K562 (cell line): Measurements from ENCODE around the gene HHATL. TPM values are rescaled to one million over a fixed set of nuclear protein-coding genes. Genes with fewer than 3 reads are reported as not detected.

Experiments
- ADNP ChIP-seq: fragments of 200-800 bp; sonication (Bioruptor generic); IDR thresholded peaks from 2 replicates; pipeline ENCODE4 v1.6.1; 2016; ENCODE audit warnings: missing genetic modification characterization, missing compliant biosample characterization
- ARID1B ChIP-seq: fragments of 450-650 bp; IDR thresholded peaks from 2 replicates; pipeline ENCODE4 v1.6.1; 2016; ENCODE audit warnings: antibody characterized with exemption, mild to moderate bottlenecking, inconsistent platforms
- BRD9 ChIP-seq: fragments of 450-650 bp; IDR thresholded peaks from 2 replicates; pipeline ENCODE4 v1.6.1; 2018; ENCODE audit warnings: low read depth; ENCODE audit not compliant: partially characterized antibody
- CAMTA2 ChIP-seq: fragments of 250-450 bp; sonication (Bioruptor Pico); conservative IDR thresholded peaks from 2 replicates; pipeline ENCODE4 v1.5.1; 2022
- HDAC2 ChIP-seq: fragments of 450-650 bp; IDR thresholded peaks from 2 replicates; pipeline ENCODE4 v1.6.1; 2016; ENCODE audit warnings: mild to moderate bottlenecking
- HMG20B ChIP-seq: fragments of 250-450 bp; sonication (Bioruptor Pico); IDR thresholded peaks from 2 replicates; pipeline ENCODE4 v1.5.0; 2021; ENCODE audit warnings: mild to moderate bottlenecking
- SIRT6 ChIP-seq: IDR thresholded peaks from one replicate; pipeline ENCODE4 v1.6.1; 2012; ENCODE audit warnings: low read depth, mild to moderate bottlenecking, control low read depth, inconsistent platforms, low read length, moderate library complexity
- SRF ChIP-seq, 2 experiments: fragments of 250-450, 450-650 bp in 1 of 2; sonication (Bioruptor Pico) in 1 of 2; sonication (generic) in 1 of 2; formaldehyde crosslinking; IDR thresholded peaks; 2 replicates each; pipeline versions ENCODE4 v1.5.0 to v1.5.1; 2020 to 2022; ENCODE audit warnings: mild to moderate bottlenecking in 1 of 2, missing genetic modification reagents in 1 of 2
- TCF7L2 ChIP-seq: fragments of 150-350 bp; IDR thresholded peaks from 2 replicates; pipeline ENCODE4 v1.6.1; 2016; ENCODE audit warnings: low read depth, mild to moderate bottlenecking, low read length, moderate library complexity
- TGIF2 ChIP-seq: sonication (generic); formaldehyde crosslinking; IDR thresholded peaks from 2 replicates; pipeline ENCODE4 v1.8.1; 2022; ENCODE audit warnings: mild to moderate bottlenecking, missing genetic modification reagents, moderate library complexity
- ZC3H11A ChIP-seq: IDR thresholded peaks from 2 replicates; pipeline ENCODE4 v1.6.1; 2012; ENCODE audit warnings: low read depth, low read length, improper control_type of control experiment
- polyA plus RNA-seq, 8 experiments: library from polyadenylated mRNA; depleted of rRNA in 4 of 8; stranded (reverse) in 5 of 8; unstranded in 3 of 8; fragments of >200 nt; fragmentation: Nextera tagmentation in 2 of 8; fragmentation: Illumina TruSeq in 1 of 8; extraction: Ambion mirVana in 2 of 8; extraction: Trizol in 1 of 8; gene quantifications; 2 replicates each; pipeline versions ENCODE4 v1.2.1 to v1.2.3, GENCODE V29; 2011 to 2014; ENCODE audit warnings: inconsistent platforms in 1 of 8, missing spikeins in 1 of 8
- total RNA-seq, 7 experiments: library from RNA; depleted of rRNA in 6 of 7; stranded (reverse); fragments of >200 nt in 6 of 7; fragmentation: Illumina TruSeq in 2 of 7; extraction: Trizol in 2 of 7; gene quantifications; 2 replicates each; pipeline versions ENCODE4 v1.2.1 to v1.2.3, GENCODE V29; 2011 to 2021; ENCODE audit warnings: low replicate concordance in 1 of 7
- TF ChIP-seq, protein P1 (sequence below): fragments of 450-650 bp; IDR thresholded peaks from 2 replicates; pipeline ENCODE4 v1.6.1; 2017; ENCODE audit warnings: antibody characterized with exemption, mild to moderate bottlenecking
- TF ChIP-seq, protein P2 (sequence below): fragments of 250-450 bp; sonication (Bioruptor Pico); IDR thresholded peaks from 2 replicates; pipeline ENCODE4 v1.4.0; 2020; ENCODE audit warnings: mild to moderate bottlenecking, moderate library complexity
- TF ChIP-seq, protein P3 (sequence below): fragments of 250-450 bp; sonication (Bioruptor Pico); IDR thresholded peaks from 2 replicates; pipeline ENCODE4 v1.4.0; 2020
- TF ChIP-seq, protein P4 (sequence below), 2 experiments: fragments of 200-800 bp in 1 of 2; sonication (Bioruptor generic) in 1 of 2; sonication (generic) in 1 of 2; formaldehyde crosslinking in 1 of 2; IDR thresholded peaks in 1 of 2; conservative IDR thresholded peaks in 1 of 2; 2 replicates each; pipeline versions ENCODE4 v1.5.0 to v1.6.1; 2016 to 2020; ENCODE audit warnings: missing compliant biosample characterization in 1 of 2, missing genetic modification characterization in 1 of 2, missing genetic modification reagents in 1 of 2

Gene HHATL
- total and polyA plus RNA-seq, 9 of the 15 experiments (the other 6 are each of a cell fraction or from before 2014, with no cell fraction given): not detected

DNA sequence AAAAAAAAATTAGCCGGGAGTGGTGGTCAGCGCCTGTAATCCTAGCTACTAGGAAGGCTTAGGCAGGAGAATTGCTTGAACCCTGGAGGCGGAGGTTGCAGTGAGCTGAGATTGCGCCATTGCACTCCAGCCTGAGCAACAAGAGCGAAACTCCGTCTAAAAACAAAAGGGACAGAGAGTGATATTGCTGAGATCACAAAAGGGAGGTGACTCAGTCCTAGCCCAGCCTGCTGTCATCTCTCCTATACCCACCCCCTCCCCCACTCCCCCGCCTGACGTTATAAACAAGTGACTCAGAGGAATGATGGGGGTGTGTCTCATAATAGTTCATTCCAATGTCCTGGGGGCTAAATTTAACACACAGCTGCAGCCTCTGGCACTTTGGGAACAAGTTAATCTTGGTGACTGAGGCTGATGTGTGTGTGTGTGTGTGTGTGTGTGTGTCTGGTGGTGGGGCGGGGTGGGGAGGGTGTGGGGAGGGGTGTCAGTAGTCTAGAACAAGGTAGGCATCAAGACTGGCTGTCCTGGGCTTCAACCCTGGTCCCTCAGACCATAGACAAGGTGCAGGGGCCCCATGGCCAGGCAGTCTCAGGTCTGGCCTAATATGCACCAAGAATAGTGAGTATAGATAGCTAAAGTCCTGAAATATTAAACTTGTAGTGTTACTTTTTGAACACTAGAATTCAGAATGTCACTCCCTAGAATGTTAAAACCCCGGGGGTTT, 18.6 kb downstream of the HHATL start (continued):
- TF ChIP-seq, protein P1, sequence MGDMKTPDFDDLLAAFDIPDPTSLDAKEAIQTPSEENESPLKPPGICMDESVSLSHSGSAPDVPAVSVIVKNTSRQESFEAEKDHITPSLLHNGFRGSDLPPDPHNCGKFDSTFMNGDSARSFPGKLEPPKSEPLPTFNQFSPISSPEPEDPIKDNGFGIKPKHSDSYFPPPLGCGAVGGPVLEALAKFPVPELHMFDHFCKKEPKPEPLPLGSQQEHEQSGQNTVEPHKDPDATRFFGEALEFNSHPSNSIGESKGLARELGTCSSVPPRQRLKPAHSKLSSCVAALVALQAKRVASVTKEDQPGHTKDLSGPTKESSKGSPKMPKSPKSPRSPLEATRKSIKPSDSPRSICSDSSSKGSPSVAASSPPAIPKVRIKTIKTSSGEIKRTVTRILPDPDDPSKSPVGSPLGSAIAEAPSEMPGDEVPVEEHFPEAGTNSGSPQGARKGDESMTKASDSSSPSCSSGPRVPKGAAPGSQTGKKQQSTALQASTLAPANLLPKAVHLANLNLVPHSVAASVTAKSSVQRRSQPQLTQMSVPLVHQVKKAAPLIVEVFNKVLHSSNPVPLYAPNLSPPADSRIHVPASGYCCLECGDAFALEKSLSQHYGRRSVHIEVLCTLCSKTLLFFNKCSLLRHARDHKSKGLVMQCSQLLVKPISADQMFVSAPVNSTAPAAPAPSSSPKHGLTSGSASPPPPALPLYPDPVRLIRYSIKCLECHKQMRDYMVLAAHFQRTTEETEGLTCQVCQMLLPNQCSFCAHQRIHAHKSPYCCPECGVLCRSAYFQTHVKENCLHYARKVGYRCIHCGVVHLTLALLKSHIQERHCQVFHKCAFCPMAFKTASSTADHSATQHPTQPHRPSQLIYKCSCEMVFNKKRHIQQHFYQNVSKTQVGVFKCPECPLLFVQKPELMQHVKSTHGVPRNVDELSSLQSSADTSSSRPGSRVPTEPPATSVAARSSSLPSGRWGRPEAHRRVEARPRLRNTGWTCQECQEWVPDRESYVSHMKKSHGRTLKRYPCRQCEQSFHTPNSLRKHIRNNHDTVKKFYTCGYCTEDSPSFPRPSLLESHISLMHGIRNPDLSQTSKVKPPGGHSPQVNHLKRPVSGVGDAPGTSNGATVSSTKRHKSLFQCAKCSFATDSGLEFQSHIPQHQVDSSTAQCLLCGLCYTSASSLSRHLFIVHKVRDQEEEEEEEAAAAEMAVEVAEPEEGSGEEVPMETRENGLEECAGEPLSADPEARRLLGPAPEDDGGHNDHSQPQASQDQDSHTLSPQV: no peak
- TF ChIP-seq TGIF2 (CRISPR knock-in tag): no peak
- TF ChIP-seq ARID1B: peak; percentile 61; the same call in 1 of the 2 replicates
- TF ChIP-seq CAMTA2 (CRISPR knock-in tag): no peak
- no peak for TF ChIP-seq ZC3H11A
- no peak for TF ChIP-seq SIRT6
- no peak for TF ChIP-seq HDAC2
- TF ChIP-seq HMG20B (CRISPR knock-in tag): no peak
- TF ChIP-seq BRD9: no peak
- TF ChIP-seq SRF (CRISPR knock-in tag; IDR thresholded peaks at IDR 0.05): no peak
- TF ChIP-seq, protein P2, sequence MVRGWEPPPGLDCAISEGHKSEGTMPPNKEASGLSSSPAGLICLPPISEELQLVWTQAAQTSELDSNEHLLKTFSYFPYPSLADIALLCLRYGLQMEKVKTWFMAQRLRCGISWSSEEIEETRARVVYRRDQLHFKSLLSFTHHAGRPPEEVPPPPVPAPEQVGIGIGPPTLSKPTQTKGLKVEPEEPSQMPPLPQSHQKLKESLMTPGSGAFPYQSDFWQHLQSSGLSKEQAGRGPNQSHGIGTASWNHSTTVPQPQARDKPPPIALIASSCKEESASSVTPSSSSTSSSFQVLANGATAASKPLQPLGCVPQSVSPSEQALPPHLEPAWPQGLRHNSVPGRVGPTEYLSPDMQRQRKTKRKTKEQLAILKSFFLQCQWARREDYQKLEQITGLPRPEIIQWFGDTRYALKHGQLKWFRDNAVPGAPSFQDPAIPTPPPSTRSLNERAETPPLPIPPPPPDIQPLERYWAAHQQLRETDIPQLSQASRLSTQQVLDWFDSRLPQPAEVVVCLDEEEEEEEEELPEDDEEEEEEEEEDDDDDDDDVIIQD (CRISPR knock-in tag): no peak
- TF ChIP-seq, protein P3, sequence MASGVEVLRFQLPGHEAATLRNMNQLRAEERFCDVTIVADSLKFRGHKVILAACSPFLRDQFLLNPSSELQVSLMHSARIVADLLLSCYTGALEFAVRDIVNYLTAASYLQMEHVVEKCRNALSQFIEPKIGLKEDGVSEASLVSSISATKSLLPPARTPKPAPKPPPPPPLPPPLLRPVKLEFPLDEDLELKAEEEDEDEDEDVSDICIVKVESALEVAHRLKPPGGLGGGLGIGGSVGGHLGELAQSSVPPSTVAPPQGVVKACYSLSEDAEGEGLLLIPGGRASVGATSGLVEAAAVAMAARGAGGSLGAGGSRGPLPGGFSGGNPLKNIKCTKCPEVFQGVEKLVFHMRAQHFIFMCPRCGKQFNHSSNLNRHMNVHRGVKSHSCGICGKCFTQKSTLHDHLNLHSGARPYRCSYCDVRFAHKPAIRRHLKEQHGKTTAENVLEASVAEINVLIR (CRISPR knock-in tag): no peak
- TF ChIP-seq, protein P4, sequence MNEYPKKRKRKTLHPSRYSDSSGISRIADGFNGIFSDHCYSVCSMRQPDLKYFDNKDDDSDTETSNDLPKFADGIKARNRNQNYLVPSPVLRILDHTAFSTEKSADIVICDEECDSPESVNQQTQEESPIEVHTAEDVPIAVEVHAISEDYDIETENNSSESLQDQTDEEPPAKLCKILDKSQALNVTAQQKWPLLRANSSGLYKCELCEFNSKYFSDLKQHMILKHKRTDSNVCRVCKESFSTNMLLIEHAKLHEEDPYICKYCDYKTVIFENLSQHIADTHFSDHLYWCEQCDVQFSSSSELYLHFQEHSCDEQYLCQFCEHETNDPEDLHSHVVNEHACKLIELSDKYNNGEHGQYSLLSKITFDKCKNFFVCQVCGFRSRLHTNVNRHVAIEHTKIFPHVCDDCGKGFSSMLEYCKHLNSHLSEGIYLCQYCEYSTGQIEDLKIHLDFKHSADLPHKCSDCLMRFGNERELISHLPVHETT (CRISPR knock-in tag; conservative IDR thresholded peaks at IDR 0.05 in 1 of 2, IDR thresholded peaks at IDR 0.05 in 1 of 2): no peak
- TF ChIP-seq ADNP (tag): no peak
- TF ChIP-seq TCF7L2: no peak
